RWPE1 (cell line): ENCODE measurements around the gene BTK.

ENCODE experiments used
- CTCF ChIA-PET: fragments of 350-600 bp; sonication (Branson Sonifier 250); formaldehyde crosslinking; extraction: SDS; loops from one replicate; lab custom pipeline; 2021; lab: Yijun Ruan, JAX
- POLR2A ChIA-PET: fragments of 400-600 bp; formaldehyde crosslinking; extraction: SDS; loops from one replicate; lab custom pipeline; 2020; ENCODE audit warnings: antibody characterized with exemption; ENCODE audit not compliant: low non-redundant PET; lab: Yijun Ruan, JAX
- DNase-seq: peaks from one replicate; pipeline ENCODE4 v3.0.0; 2012; ENCODE audit warnings: low spot score
- H3K27ac ChIP-seq: fragments of 450-650 bp; 2 replicates; pipeline ENCODE4 v1.5.1; 2017
- TF ChIP-seq, protein P1 (sequence below): fragments of 450-650 bp; conservative IDR thresholded peaks from 2 replicates; pipeline ENCODE4 v1.5.1; 2017; ENCODE audit warnings: low read depth, mild to moderate bottlenecking

BTK gene

DNA sequence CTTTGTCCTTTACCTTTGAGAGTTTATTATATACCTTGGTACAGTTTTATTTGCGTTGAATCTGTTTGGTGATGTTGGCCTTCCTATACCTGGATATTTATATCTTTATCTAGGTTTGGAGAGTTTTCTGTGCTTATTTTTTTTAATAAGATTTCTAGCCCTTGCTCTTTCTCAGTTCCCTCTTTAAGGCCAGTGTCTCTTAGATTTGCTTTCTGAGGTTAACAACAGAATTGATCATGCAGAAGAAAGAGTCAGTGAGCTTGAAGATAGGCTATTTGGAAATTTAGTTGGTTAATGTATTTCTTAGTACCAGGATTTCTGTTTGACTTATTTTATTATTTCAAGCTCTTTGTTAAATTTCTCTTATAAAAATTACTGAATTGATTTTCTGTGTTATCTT, 82.2 kb downstream of the BTK start:
- H3K27ac ChIP-seq: no peak overlapping the region
- POLR2A ChIA-PET: no interaction called here
- DNase-seq: no peak
- CTCF ChIA-PET: no interaction called here
- TF ChIP-seq, protein P1, sequence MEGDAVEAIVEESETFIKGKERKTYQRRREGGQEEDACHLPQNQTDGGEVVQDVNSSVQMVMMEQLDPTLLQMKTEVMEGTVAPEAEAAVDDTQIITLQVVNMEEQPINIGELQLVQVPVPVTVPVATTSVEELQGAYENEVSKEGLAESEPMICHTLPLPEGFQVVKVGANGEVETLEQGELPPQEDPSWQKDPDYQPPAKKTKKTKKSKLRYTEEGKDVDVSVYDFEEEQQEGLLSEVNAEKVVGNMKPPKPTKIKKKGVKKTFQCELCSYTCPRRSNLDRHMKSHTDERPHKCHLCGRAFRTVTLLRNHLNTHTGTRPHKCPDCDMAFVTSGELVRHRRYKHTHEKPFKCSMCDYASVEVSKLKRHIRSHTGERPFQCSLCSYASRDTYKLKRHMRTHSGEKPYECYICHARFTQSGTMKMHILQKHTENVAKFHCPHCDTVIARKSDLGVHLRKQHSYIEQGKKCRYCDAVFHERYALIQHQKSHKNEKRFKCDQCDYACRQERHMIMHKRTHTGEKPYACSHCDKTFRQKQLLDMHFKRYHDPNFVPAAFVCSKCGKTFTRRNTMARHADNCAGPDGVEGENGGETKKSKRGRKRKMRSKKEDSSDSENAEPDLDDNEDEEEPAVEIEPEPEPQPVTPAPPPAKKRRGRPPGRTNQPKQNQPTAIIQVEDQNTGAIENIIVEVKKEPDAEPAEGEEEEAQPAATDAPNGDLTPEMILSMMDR: no peak
